Right cardiac atrium (tissue), 5 donors: Measurements from ENCODE around the gene TSPAN18. TPM values are rescaled to one million over a fixed set of nuclear protein-coding genes. Genes with fewer than 3 reads are reported as not detected.

Experiments used
- ATAC-seq, 2 donors: fragments of 200-7000 bp; cut with Tn5 transposase; one replicate each; pipeline versions ENCODE4 v1.8.0 to v1.9.1; 2020; ENCODE audit warnings: moderate library complexity in 2 of 2, mild to moderate bottlenecking in 1 of 2
- DNase-seq, 3 donors: peaks; one replicate each; pipeline ENCODE4 v3.0.0-alpha.2; 2020
- H3K27ac ChIP-seq: one replicate; pipeline ENCODE4 v1.5.1; 2013; ENCODE audit warnings: mild to moderate bottlenecking, low read length, control low read depth, moderate library complexity
- H3K27me3 ChIP-seq: one replicate; pipeline ENCODE4 v1.6.1; 2013; ENCODE audit not compliant: control insufficient read depth, insufficient read depth
- H3K4me1 ChIP-seq: one replicate; pipeline ENCODE4 v1.6.1; 2013; ENCODE audit warnings: low read length; ENCODE audit not compliant: control insufficient read depth, insufficient read depth
- H3K4me3 ChIP-seq: one replicate; pipeline ENCODE4 v1.5.1; 2013; ENCODE audit warnings: low read length, control low read depth
- H3K9me3 ChIP-seq: one replicate; pipeline ENCODE4 v1.6.1; 2013; ENCODE audit warnings: low read length; ENCODE audit not compliant: control insufficient read depth
- WGBS: extraction: QIAGEN DNeasy Blood & Tissue Kit; methylation state at CpG from one replicate; pipeline ENCODE4 v1.1.7; 2013; 5-methylcytosine and 5-hydroxymethylcytosine counted together
- intact Hi-C, 4 donors: fragments of 100-400 bp; cut with DNase I; formaldehyde crosslinking; loops; one replicate each; pipeline versions ENCODE4 v1.11.0 to v1.14.0; 2022 to 2023
- polyA plus RNA-seq: library from polyadenylated mRNA; stranded (reverse); fragments of 200-250 nt; gene quantifications from one replicate; pipeline ENCODE4 v1.2.3, GENCODE V29; 2013
- total RNA-seq, 4 donors: library from RNA; stranded (reverse); fragmentation: NEBNext Ultra II Directional; extraction: Animal tissue kit (Norgen Biotek cat#: 25700); gene quantifications; one replicate each; pipeline ENCODE4 v1.2.1, GENCODE V29; 2021
- donor health status: healthy with polysubstance abuse.
- donor health status: DM: no; HTN: yes; CAD: no.
- donor health status: DM: no; HTN: no; CAD: no.
- donor health status: DM: no; HTN: yes; CAD: no; lungs with severe emphysema.
- donor health status: DM: yes; HTN: yes; CAD: no.

Gene TSPAN18
- total and polyA plus RNA-seq, 5 donors, result 120 to 236 (median 192) TPM

- peak overlapping the region; percentile 61 for H3K27ac ChIP-seq
- ATAC-seq (peak; percentile 23 to 46), DNase-seq (no peak)
- H3K4me3 ChIP-seq, result no peak overlapping the region
- intact Hi-C loops, result no loop called here
- H3K9me3 ChIP-seq, result no peaks in the 10 kb centered on the region
- H3K4me1 ChIP-seq, result peaks cover 19% of the 10 kb centered on the region
- H3K27me3 ChIP-seq, result no peaks in the 10 kb centered on the region
- 61% methylated on average over 8 of the region's 8 CpGs for WGBS
These were observed 123.2 kb downstream of the TSPAN18 start for GRCh38 chr11:44849922-44850321.

GRCh38 chr11:44851496-44851895, 124.7 kb downstream of the TSPAN18 start:
- peaks cover 19% of the 10 kb centered on the region for H3K4me1 ChIP-seq
- ATAC-seq, result no peak
- DNase-seq, result no peak
- no peaks in the 10 kb centered on the region for H3K27me3 ChIP-seq
- intact Hi-C loops, result no loop called here
- WGBS, result 80% methylated on average over 5 of the region's 5 CpGs
- H3K9me3 ChIP-seq, result no peaks in the 10 kb centered on the region
- no peak overlapping the region for H3K4me3 ChIP-seq
- no peak overlapping the region for H3K27ac ChIP-seq

GRCh38 chr11:44852159-44852747, 125.5 kb downstream of the TSPAN18 start:
- intact Hi-C loops, result no loop called here
- no peaks in the 10 kb centered on the region for H3K9me3 ChIP-seq
- H3K4me1 ChIP-seq, result peaks cover 19% of the 10 kb centered on the region
- DNase-seq (no peak), ATAC-seq (no peak)
- no peak overlapping the region for H3K27ac ChIP-seq
- H3K4me3 ChIP-seq, result no peak overlapping the region
- 53% methylated on average over 2 of the region's 2 CpGs for WGBS
- H3K27me3 ChIP-seq, result no peaks in the 10 kb centered on the region

GRCh38 chr11:44852952-44853351, 126.2 kb downstream of the TSPAN18 start:
- WGBS, result 67% methylated on average over 5 of the region's 5 CpGs
- no peak for DNase-seq
- H3K27me3 ChIP-seq, result no peaks in the 10 kb centered on the region
- ATAC-seq, result no peak
- H3K4me3 ChIP-seq, result no peak overlapping the region
- H3K9me3 ChIP-seq, result no peaks in the 10 kb centered on the region
- H3K4me1 ChIP-seq, result peaks cover 19% of the 10 kb centered on the region
- H3K27ac ChIP-seq, result no peak overlapping the region
- intact Hi-C loops, result no loop called here

- ATAC-seq (no peak), DNase-seq (no peak)
These were observed 126.9 kb downstream of the TSPAN18 start for GRCh38 chr11:44853666-44854065.

GRCh38 chr11:44854086-44854485, 127.3 kb downstream of the TSPAN18 start:
- no peak for DNase-seq
- H3K4me3 ChIP-seq, result no peak overlapping the region
- peaks cover 19% of the 10 kb centered on the region for H3K4me1 ChIP-seq
- H3K27ac ChIP-seq, result peak overlapping the region; percentile 8
- 55% methylated on average over 5 of the region's 5 CpGs for WGBS
- no peak for ATAC-seq
- intact Hi-C loops, result no loop called here
- H3K27me3 ChIP-seq, result no peaks in the 10 kb centered on the region
- no peaks in the 10 kb centered on the region for H3K9me3 ChIP-seq

More at GRCh38 chr11:44853666-44854065, 126.9 kb downstream of the TSPAN18 start:
- Histone ChIP-seq H3K4me1 (peaks cover 19% of the 10 kb centered on the region), H3K27me3 (no peaks in the 10 kb centered on the region), H3K27ac (no peak overlapping the region), H3K4me3 (no peak overlapping the region), H3K9me3 (no peaks in the 10 kb centered on the region)
- WGBS, result 70% methylated on average over 9 of the region's 9 CpGs
- intact Hi-C loops, result no loop called here

- 84% methylated on average over 5 of the region's 5 CpGs for WGBS
- ATAC-seq (no peak), DNase-seq (no peak)
- no peaks in the 10 kb centered on the region for H3K27me3 ChIP-seq
- H3K27ac ChIP-seq, result peak overlapping the region; percentile 8
- intact Hi-C loops, result no loop called here
- H3K4me1 ChIP-seq, result peaks cover 19% of the 10 kb centered on the region
- no peak overlapping the region for H3K4me3 ChIP-seq
- no peaks in the 10 kb centered on the region for H3K9me3 ChIP-seq
These were observed 128.2 kb downstream of the TSPAN18 start for GRCh38 chr11:44854741-44855492.

GRCh38 chr11:44855493-44855849, 128.7 kb downstream of the TSPAN18 start:
- H3K4me1 ChIP-seq, result peaks cover 15% of the 10 kb centered on the region

GRCh38 chr11:44857490-44858090, 130.8 kb downstream of the TSPAN18 start:
- H3K27me3 ChIP-seq, result no peaks in the 10 kb centered on the region
- ATAC-seq, result peak; percentile 59 to 74
- H3K4me1 ChIP-seq, result peaks cover 14% of the 10 kb centered on the region
- no peaks in the 10 kb centered on the region for H3K9me3 ChIP-seq
- intact Hi-C loops, result no loop called here
- H3K27ac ChIP-seq, result peak overlapping the region; percentile 90
- WGBS, result 60% methylated on average over 11 of the region's 11 CpGs
- H3K4me3 ChIP-seq, result no peak overlapping the region
- peak; percentile 47 to 83 (median 70) for DNase-seq

More at GRCh38 chr11:44855493-44855849, 128.7 kb downstream of the TSPAN18 start:
- intact Hi-C loops, result no loop called here
- H3K4me3 ChIP-seq, result no peak overlapping the region
- no peak overlapping the region for H3K27ac ChIP-seq
- H3K27me3 ChIP-seq, result no peaks in the 10 kb centered on the region
- DNase-seq (no peak), ATAC-seq (no peak)
- no peaks in the 10 kb centered on the region for H3K9me3 ChIP-seq

- DNase-seq (peak in 1 of 3 donors; percentile 68), ATAC-seq (peak; percentile 12 to 16)
- Histone ChIP-seq H3K27ac (peak overlapping the region; percentile 90), H3K9me3 (no peaks in the 10 kb centered on the region), H3K4me3 (no peak overlapping the region), H3K4me1 (peaks cover 19% of the 10 kb centered on the region), H3K27me3 (no peaks in the 10 kb centered on the region)
- intact Hi-C loops, result no loop called here
- WGBS, result 76% methylated on average over 14 of the region's 14 CpGs
These were observed 132.2 kb downstream of the TSPAN18 start for GRCh38 chr11:44858796-44859527.

GRCh38 chr11:44859528-44859925, 132.8 kb downstream of the TSPAN18 start:
- 85% methylated on average over 5 of the region's 5 CpGs for WGBS
- intact Hi-C loops, result no loop called here
- no peaks in the 10 kb centered on the region for H3K27me3 ChIP-seq
- H3K9me3 ChIP-seq, result no peaks in the 10 kb centered on the region
- H3K4me1 ChIP-seq, result peaks cover 14% of the 10 kb centered on the region
- peak overlapping the region; percentile 84 for H3K27ac ChIP-seq
- DNase-seq (peak in 1 of 3 donors; percentile 38), ATAC-seq (no peak)
- no peak overlapping the region for H3K4me3 ChIP-seq
